Liver (tissue), 9 donors: ENCODE results near the gene ING3. TPM values are rescaled to one million over a fixed set of nuclear protein-coding genes. Genes with fewer than 3 reads are reported as not detected.

Source experiments
- DNase-seq: peaks from one replicate; pipeline ENCODE4 v3.0.0-alpha.2; 2017; ENCODE audit warnings: low spot score
- H3K27ac ChIP-seq, 2 donors: one replicate each; pipeline ENCODE4 v1.7.0; 2013; ENCODE audit warnings: inconsistent platforms in 2 of 2, low read length in 2 of 2, control low read depth in 1 of 2, low read depth in 1 of 2, mild to moderate bottlenecking in 1 of 2
- H3K27me3 ChIP-seq, 4 donors: one replicate each; pipeline versions ENCODE4 v1.6.1 to v1.7.0; 2013; ENCODE audit warnings: low read length in 3 of 4, inconsistent platforms in 1 of 4, mild to moderate bottlenecking in 1 of 4, moderate library complexity in 1 of 4; ENCODE audit not compliant: control insufficient read depth in 4 of 4, insufficient read depth in 4 of 4
- H3K36me3 ChIP-seq, 4 donors: one replicate each; pipeline versions ENCODE4 v1.6.1 to v1.7.0; 2013; ENCODE audit warnings: low read length in 3 of 4, mild to moderate bottlenecking in 3 of 4, low read depth in 1 of 4, moderate library complexity in 1 of 4; ENCODE audit not compliant: control insufficient read depth in 4 of 4, insufficient read depth in 3 of 4
- H3K4me1 ChIP-seq, 4 donors: one replicate each; pipeline versions ENCODE4 v1.6.1 to v1.7.0; 2013; ENCODE audit warnings: low read length in 3 of 4, mild to moderate bottlenecking in 3 of 4, moderate library complexity in 1 of 4; ENCODE audit not compliant: control insufficient read depth in 4 of 4, insufficient read depth in 4 of 4
- H3K4me3 ChIP-seq, 3 donors: one replicate each; pipeline versions ENCODE4 v1.6.1 to v1.7.0; 2013; ENCODE audit warnings: low read length in 3 of 3, control low read depth in 1 of 3, low read depth in 1 of 3, mild to moderate bottlenecking in 1 of 3
- H3K9ac ChIP-seq, 2 donors: one replicate each; pipeline ENCODE4 v1.7.0; 2013; ENCODE audit warnings: low read length in 2 of 2, mild to moderate bottlenecking in 2 of 2, moderate library complexity in 2 of 2, control low read depth in 1 of 2, low read depth in 1 of 2
- H3K9me3 ChIP-seq, 4 donors: one replicate each; pipeline versions ENCODE4 v1.6.1 to v1.7.0; 2013; ENCODE audit warnings: low read length in 3 of 4; ENCODE audit not compliant: control insufficient read depth in 4 of 4
- ATF3 ChIP-seq: IDR thresholded peaks from 2 replicates; pipeline ENCODE4 v1.6.1; 2016; ENCODE audit warnings: antibody characterized with exemption
- CTCF ChIP-seq: fragments of 150-350 bp; IDR thresholded peaks from 2 replicates; pipeline ENCODE4 v1.5.1; 2017; ENCODE audit warnings: improper control_type of control experiment, low read depth, low read length; ENCODE audit not compliant: missing input control
- EGR1 ChIP-seq, 2 donors: IDR thresholded peaks; 2 replicates each; pipeline ENCODE4 v1.6.1; 2016 to 2018; ENCODE audit warnings: antibody characterized with exemption in 2 of 2, low read depth in 2 of 2
- FOXA1 ChIP-seq: IDR thresholded peaks from 2 replicates; pipeline ENCODE4 v1.6.1; 2016; ENCODE audit warnings: antibody characterized with exemption
- FOXA2 ChIP-seq: IDR thresholded peaks from 2 replicates; pipeline ENCODE4 v1.6.1; 2016; ENCODE audit warnings: antibody characterized with exemption
- GABPA ChIP-seq, 2 donors: IDR thresholded peaks in 1 of 2; conservative IDR thresholded peaks in 1 of 2; 2 replicates each; pipeline ENCODE4 v1.6.1; 2016; ENCODE audit warnings: antibody characterized with exemption in 2 of 2, mild to moderate bottlenecking in 1 of 2, moderate library complexity in 1 of 2
- HNF4A ChIP-seq, 2 donors: conservative IDR thresholded peaks; 2 replicates each; pipeline ENCODE4 v1.6.1; 2016; ENCODE audit warnings: antibody characterized with exemption in 2 of 2, mild to moderate bottlenecking in 2 of 2
- HNF4G ChIP-seq: IDR thresholded peaks from 2 replicates; pipeline ENCODE4 v1.6.1; 2016; ENCODE audit warnings: antibody characterized with exemption
- MAX ChIP-seq: IDR thresholded peaks from 2 replicates; pipeline ENCODE4 v1.6.1; 2016; ENCODE audit warnings: antibody characterized with exemption
- NR2F2 ChIP-seq: IDR thresholded peaks from 2 replicates; pipeline ENCODE4 v1.6.1; 2016; ENCODE audit warnings: antibody characterized with exemption
- RAD21 ChIP-seq, 2 donors: IDR thresholded peaks; 2 replicates each; pipeline ENCODE4 v1.6.1; 2016; ENCODE audit warnings: antibody characterized with exemption in 2 of 2, mild to moderate bottlenecking in 2 of 2
- RXRA ChIP-seq, 2 donors: IDR thresholded peaks; 2 replicates each; pipeline ENCODE4 v1.6.1; 2017 to 2018; ENCODE audit warnings: antibody characterized with exemption in 2 of 2, mild to moderate bottlenecking in 1 of 2
- SP1 ChIP-seq: IDR thresholded peaks from 2 replicates; pipeline ENCODE4 v1.6.1; 2018; ENCODE audit warnings: antibody characterized with exemption, mild to moderate bottlenecking
- TAF1 ChIP-seq: conservative IDR thresholded peaks from 2 replicates; pipeline ENCODE4 v1.6.1; 2016; ENCODE audit warnings: antibody characterized with exemption, mild to moderate bottlenecking
- YY1 ChIP-seq: IDR thresholded peaks from 2 replicates; pipeline ENCODE4 v1.6.1; 2016; ENCODE audit warnings: antibody characterized with exemption, mild to moderate bottlenecking
- ZBTB33 ChIP-seq: IDR thresholded peaks from 2 replicates; pipeline ENCODE4 v1.6.1; 2016; ENCODE audit warnings: antibody characterized with exemption
- WGBS: extraction: QIAGEN DNeasy Blood & Tissue Kit; methylation state at CpG from one replicate; pipeline ENCODE4 v1.1.7; 2013; 5-methylcytosine and 5-hydroxymethylcytosine counted together
- polyA plus RNA-seq, 2 donors: library from polyadenylated mRNA; stranded (reverse) in 1 of 2; unstranded in 1 of 2; fragments of 200-250 nt in 1 of 2; fragments of >200 nt in 1 of 2; fragmentation: Nextera tagmentation in 1 of 2; extraction: Ambion mirVana in 1 of 2; gene quantifications; one replicate each; pipeline versions ENCODE4 v1.2.1 to v1.2.3, GENCODE V29; 2013 to 2015
- total RNA-seq, 2 donors: library from RNA; depleted of rRNA; stranded (reverse); fragments of >200 nt; gene quantifications; one replicate each; pipeline ENCODE4 v1.2.3, GENCODE V29; 2014
- donor health status: healthy.
- donor health status: healthy.
- donor health status: healthy.
- donor health status: healthy.
- donor health status: healthy.

The ING3 gene
- total and polyA plus RNA-seq, 4 donors = 3.8 to 14.0 (median 10.9) TPM

- TF ChIP-seq ATF3 (no peak), TAF1 (no peak), ZBTB33 (no peak), YY1 (no peak)
These were observed 10.1 kb downstream of the ING3 start (continued) for GRCh38 chr7:120960714-120961113.

DNA sequence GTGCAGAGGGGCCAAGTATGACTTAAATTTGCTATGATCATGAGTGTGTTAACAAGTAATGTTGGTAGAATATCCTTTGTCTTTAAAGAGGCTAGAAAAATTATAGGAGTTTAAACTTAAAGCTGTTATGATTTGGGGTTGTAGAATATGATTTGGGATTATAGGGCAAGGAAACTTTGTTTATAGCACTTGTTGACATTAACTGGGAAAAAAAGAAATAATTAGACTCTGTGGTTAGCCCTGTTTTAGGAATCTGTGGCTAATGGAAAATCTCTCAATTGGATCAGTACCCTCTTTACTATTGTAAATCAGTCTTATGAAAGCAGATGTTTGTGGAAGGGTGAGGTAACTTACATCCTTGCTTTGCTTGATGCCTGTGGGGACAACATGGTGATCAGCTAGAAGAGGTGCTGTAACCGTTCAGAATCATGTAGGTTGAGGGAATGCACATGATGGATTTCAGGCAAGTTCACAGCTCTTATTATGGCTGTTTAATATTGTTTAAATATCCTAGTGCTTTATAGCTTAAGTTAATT lies 11.1 kb downstream of the ING3 start:
- Histone ChIP-seq H3K4me3 (no peak overlapping the region), H3K9me3 (no peaks in the 10 kb centered on the region), H3K27me3 (no peaks in the 10 kb centered on the region), H3K36me3 (peaks cover 2 to 24% (median 9%) of the 10 kb centered on the region in 4 donors), H3K9ac (no peak overlapping the region), H3K4me1 (no peaks in the 10 kb centered on the region), H3K27ac (no peak overlapping the region)
- DNase-seq = no peak
- WGBS = 80% methylated on average over 1 of the region's 1 CpG
- TF ChIP-seq TAF1 = no peak
- TF ChIP-seq MAX = no peak
- TF ChIP-seq RXRA (IDR thresholded peaks at IDR 0.05) = no peak
- no peak for TF ChIP-seq ZBTB33
- TF ChIP-seq NR2F2 = no peak
- TF ChIP-seq ATF3 = no peak
- TF ChIP-seq FOXA1 = no peak
- no peak for TF ChIP-seq RAD21 (IDR thresholded peaks at IDR 0.05)
- no peak for TF ChIP-seq SP1
- no peak for TF ChIP-seq CTCF
- no peak for TF ChIP-seq YY1
- no peak for TF ChIP-seq HNF4G
- no peak for TF ChIP-seq FOXA2
- TF ChIP-seq GABPA (IDR thresholded peaks at IDR 0.05 in 1 of 2, conservative IDR thresholded peaks at IDR 0.05 in 1 of 2) = no peak
- no peak for TF ChIP-seq HNF4A (conservative IDR thresholded peaks at IDR 0.05)
- no peak for TF ChIP-seq EGR1 (IDR thresholded peaks at IDR 0.05; ENCODE audit: low read depth in 2 of 2)
